Endodermal cell (in vitro differentiated cells): ENCODE data around the gene GGPS1. TPM values are rescaled to one million over a fixed set of nuclear protein-coding genes. Genes with fewer than 3 reads are reported as not detected.

Source experiments
- DNase-seq: peaks from one replicate; pipeline ENCODE4 v3.0.0-alpha.2; 2017
- H3K27ac ChIP-seq: 2 replicates; pipeline ENCODE4 v1.5.1; 2013; ENCODE audit warnings: mild to moderate bottlenecking, low read depth, low read length, moderate library complexity
- H3K27me3 ChIP-seq: 2 replicates; pipeline ENCODE4 v1.6.1; 2013; ENCODE audit warnings: mild to moderate bottlenecking, low read length, moderate library complexity; ENCODE audit not compliant: insufficient read depth, control insufficient read depth, poor library complexity, severe bottlenecking
- H3K36me3 ChIP-seq: 2 replicates; pipeline ENCODE4 v1.7.0; 2013; ENCODE audit warnings: mild to moderate bottlenecking, low read length, moderate library complexity; ENCODE audit not compliant: control insufficient read depth, insufficient read depth
- H3K4me1 ChIP-seq: one replicate; pipeline ENCODE4 v1.7.0; 2013; ENCODE audit warnings: low read length; ENCODE audit not compliant: control insufficient read depth, insufficient read depth
- H3K4me3 ChIP-seq: 2 replicates; pipeline ENCODE4 v1.5.1; 2013; ENCODE audit warnings: mild to moderate bottlenecking, low read length, moderate library complexity
- H3K9ac ChIP-seq: 2 replicates; pipeline ENCODE4 v1.6.1; 2013; ENCODE audit warnings: mild to moderate bottlenecking, low read length, moderate library complexity; ENCODE audit not compliant: poor library complexity, severe bottlenecking; ENCODE audit errors: extremely low read depth
- H3K9me3 ChIP-seq: 2 replicates; pipeline ENCODE4 v1.6.1; 2013; ENCODE audit warnings: mild to moderate bottlenecking, low read length, moderate library complexity; ENCODE audit not compliant: control insufficient read depth
- H3K27ac Mint-ChIP-seq: 2 replicates; pipeline ENCODE4 v1.8.0; 2020; ENCODE audit warnings: mixed read lengths
- H3K27me3 Mint-ChIP-seq: 2 replicates; pipeline ENCODE4 v1.8.0; 2021; ENCODE audit warnings: mild to moderate bottlenecking, mixed read lengths; ENCODE audit not compliant: insufficient read depth
- H3K36me3 Mint-ChIP-seq: 2 replicates; pipeline ENCODE4 v1.8.0; 2020; ENCODE audit warnings: low read depth, mixed read lengths
- H3K4me1 Mint-ChIP-seq: 2 replicates; pipeline ENCODE4 v1.8.0; 2020; ENCODE audit warnings: mixed read lengths
- H3K4me3 Mint-ChIP-seq: 2 replicates; pipeline ENCODE4 v1.8.0; 2020; ENCODE audit warnings: mild to moderate bottlenecking, moderate library complexity, mixed read lengths
- H3K9me3 Mint-ChIP-seq: 2 replicates; pipeline ENCODE4 v1.8.0; 2020; ENCODE audit warnings: mild to moderate bottlenecking, mixed read lengths
- WGBS, 2 experiments: methylation state at CpG; one replicate each; pipeline versions ENCODE4 v1.1.5 to v1.1.7; 2013; ENCODE audit warnings: missing lambda C conversion rate in 2 of 2, mixed read lengths in 1 of 2; ENCODE audit not compliant: insufficient coverage in 1 of 2, insufficient read length in 1 of 2; 5-methylcytosine and 5-hydroxymethylcytosine counted together
- total RNA-seq, 2 donors: library from RNA; stranded (reverse); fragmentation: NEBNext Ultra II Directional in 1 of 2; extraction: Animal tissue kit (Norgen Biotek cat#: 25700) in 1 of 2; gene quantifications; 2 replicates in 1 of 2; 3 replicates in 1 of 2; pipeline ENCODE4 v1.2.1, GENCODE V29; 2021
- TF ChIP-seq, protein P1 (sequence below): fragments of 200-600 bp; sonication (generic); conservative IDR thresholded peaks from 2 replicates; pipeline ENCODE4 v1.5.0; 2021; ENCODE audit warnings: antibody characterized with exemption, mild to moderate bottlenecking

Gene GGPS1
- total RNA-seq, 2 donors from 2014 or later = 56.3 to 64.6 TPM

GRCh38 chr1:235315735-235316134 is 12.6 kb upstream of the GGPS1 start:
- no peaks in the 10 kb centered on the region for H3K27me3 ChIP-seq
- H3K27ac Mint-ChIP-seq = no peak overlapping the region
- TF ChIP-seq, protein P1, sequence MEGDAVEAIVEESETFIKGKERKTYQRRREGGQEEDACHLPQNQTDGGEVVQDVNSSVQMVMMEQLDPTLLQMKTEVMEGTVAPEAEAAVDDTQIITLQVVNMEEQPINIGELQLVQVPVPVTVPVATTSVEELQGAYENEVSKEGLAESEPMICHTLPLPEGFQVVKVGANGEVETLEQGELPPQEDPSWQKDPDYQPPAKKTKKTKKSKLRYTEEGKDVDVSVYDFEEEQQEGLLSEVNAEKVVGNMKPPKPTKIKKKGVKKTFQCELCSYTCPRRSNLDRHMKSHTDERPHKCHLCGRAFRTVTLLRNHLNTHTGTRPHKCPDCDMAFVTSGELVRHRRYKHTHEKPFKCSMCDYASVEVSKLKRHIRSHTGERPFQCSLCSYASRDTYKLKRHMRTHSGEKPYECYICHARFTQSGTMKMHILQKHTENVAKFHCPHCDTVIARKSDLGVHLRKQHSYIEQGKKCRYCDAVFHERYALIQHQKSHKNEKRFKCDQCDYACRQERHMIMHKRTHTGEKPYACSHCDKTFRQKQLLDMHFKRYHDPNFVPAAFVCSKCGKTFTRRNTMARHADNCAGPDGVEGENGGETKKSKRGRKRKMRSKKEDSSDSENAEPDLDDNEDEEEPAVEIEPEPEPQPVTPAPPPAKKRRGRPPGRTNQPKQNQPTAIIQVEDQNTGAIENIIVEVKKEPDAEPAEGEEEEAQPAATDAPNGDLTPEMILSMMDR = peak; percentile 45
- no peak overlapping the region for H3K27ac ChIP-seq
- WGBS, 2 experiments = 84% methylated on average over 2 of the region's 4 CpGs; no CpG with 5 or more reads in 1 of the 2 experiments
- peaks cover 46% of the 10 kb centered on the region for H3K36me3 ChIP-seq
- H3K27me3 Mint-ChIP-seq = no peaks in the 10 kb centered on the region
- H3K9me3 Mint-ChIP-seq = no peaks in the 10 kb centered on the region
- no peak overlapping the region for H3K4me3 ChIP-seq
- H3K4me1 ChIP-seq = no peaks in the 10 kb centered on the region
- H3K36me3 Mint-ChIP-seq = peaks cover 40% of the 10 kb centered on the region
- no peaks in the 10 kb centered on the region for H3K9me3 ChIP-seq
- H3K4me3 Mint-ChIP-seq = no peak overlapping the region
- no peak for DNase-seq
- H3K4me1 Mint-ChIP-seq = peaks cover 17% of the 10 kb centered on the region
- H3K9ac ChIP-seq = no peak overlapping the region

DNA sequence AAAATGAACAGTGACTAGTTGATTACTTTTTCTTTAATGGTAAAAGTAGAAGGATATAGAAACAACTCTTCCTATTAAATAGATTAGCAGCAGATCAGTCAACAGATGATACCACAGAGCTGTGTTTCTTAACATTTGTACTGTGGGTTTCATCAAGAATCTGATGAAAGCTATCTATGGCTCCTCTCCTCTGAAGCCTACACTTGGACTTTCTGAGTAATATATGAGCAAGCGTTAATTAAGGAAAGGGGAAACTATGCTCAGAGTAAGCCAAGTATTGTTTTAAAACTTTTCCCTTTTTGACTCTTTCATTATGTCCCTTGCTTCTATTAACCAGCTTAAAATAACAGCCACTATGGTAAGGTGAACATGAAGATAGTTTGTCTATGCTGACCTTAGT is 11.2 kb upstream of the GGPS1 start:
- no peak for DNase-seq
- H3K27me3 ChIP-seq = no peaks in the 10 kb centered on the region
- H3K27ac ChIP-seq = no peak overlapping the region
- no peaks in the 10 kb centered on the region for H3K4me1 ChIP-seq
- Mint-ChIP-seq H3K4me3 (no peak overlapping the region), H3K36me3 (peaks cover 38% of the 10 kb centered on the region), H3K27me3 (no peaks in the 10 kb centered on the region), H3K9me3 (no peaks in the 10 kb centered on the region), H3K4me1 (peaks cover 23% of the 10 kb centered on the region), H3K27ac (no peak overlapping the region)
- TF ChIP-seq, protein P1 = no peak
- no peak overlapping the region for H3K4me3 ChIP-seq
- WGBS, 2 experiments = 94% methylated on average over 1 of the region's 1 CpG; no CpG with 5 or more reads in 1 of the 2 experiments
- peaks cover 44% of the 10 kb centered on the region for H3K36me3 ChIP-seq
- no peaks in the 10 kb centered on the region for H3K9me3 ChIP-seq
- H3K9ac ChIP-seq = no peak overlapping the region

GRCh38 chr1:235319255-235319654 is 9.1 kb upstream of the GGPS1 start:
- no peaks in the 10 kb centered on the region for H3K4me1 ChIP-seq
- no peaks in the 10 kb centered on the region for H3K27me3 Mint-ChIP-seq
- H3K4me3 Mint-ChIP-seq = no peak overlapping the region
- H3K4me1 Mint-ChIP-seq = peaks cover 19% of the 10 kb centered on the region
- peaks cover 50% of the 10 kb centered on the region for H3K36me3 ChIP-seq
- H3K27me3 ChIP-seq = no peaks in the 10 kb centered on the region
- no peak overlapping the region for H3K27ac Mint-ChIP-seq
- H3K9ac ChIP-seq = no peak overlapping the region
- 93 to 94% methylated on average over 2 of the region's 2 CpGs for WGBS, 2 experiments
- H3K27ac ChIP-seq = no peak overlapping the region
- no peak overlapping the region for H3K4me3 ChIP-seq
- no peaks in the 10 kb centered on the region for H3K9me3 ChIP-seq
- H3K36me3 Mint-ChIP-seq = peaks cover 44% of the 10 kb centered on the region
- no peak for DNase-seq
- H3K9me3 Mint-ChIP-seq = no peaks in the 10 kb centered on the region
- TF ChIP-seq, protein P1 = no peak
